OCI-LY7 (cell line): ENCODE data around the gene SMTN.

Experiments used
- EZH2phosphoT487 ChIP-seq: fragments of 200-600 bp; sonication (generic); IDR thresholded peaks from 2 replicates; pipeline ENCODE4 v1.6.1; 2018; ENCODE audit warnings: low read depth, borderline replicate concordance, mild to moderate bottlenecking, mixed run types, antibody characterized with exemption, low read length, moderate library complexity, mixed read lengths
- TF ChIP-seq, protein P1 (sequence below): fragments of 200-600 bp; sonication (generic); conservative IDR thresholded peaks from 2 replicates; pipeline ENCODE4 v1.5.1; 2014; ENCODE audit warnings: mild to moderate bottlenecking, antibody characterized with exemption, low read length, moderate library complexity, mixed read lengths

DNA sequence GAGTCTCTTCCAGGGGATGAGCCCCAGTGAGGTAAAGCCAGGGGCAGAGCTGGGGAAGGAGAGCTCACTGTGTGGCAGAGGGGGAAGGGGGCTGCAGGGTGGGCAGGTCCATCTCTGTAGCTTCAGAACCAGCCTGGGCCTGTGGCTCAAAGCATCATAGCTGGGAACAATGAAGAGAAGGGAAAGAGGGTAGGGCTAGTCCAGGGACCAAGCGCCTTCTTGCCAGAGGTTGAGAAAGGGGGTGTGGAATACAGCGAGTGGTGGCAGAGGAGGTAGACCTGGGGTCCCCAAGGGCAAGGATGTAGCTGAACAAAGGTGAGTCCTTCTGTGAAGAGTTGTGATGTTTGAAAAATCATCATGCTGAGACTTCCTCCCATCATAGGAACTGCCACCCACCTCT, 60.4 kb downstream of the SMTN start:
- TF ChIP-seq, protein P1, sequence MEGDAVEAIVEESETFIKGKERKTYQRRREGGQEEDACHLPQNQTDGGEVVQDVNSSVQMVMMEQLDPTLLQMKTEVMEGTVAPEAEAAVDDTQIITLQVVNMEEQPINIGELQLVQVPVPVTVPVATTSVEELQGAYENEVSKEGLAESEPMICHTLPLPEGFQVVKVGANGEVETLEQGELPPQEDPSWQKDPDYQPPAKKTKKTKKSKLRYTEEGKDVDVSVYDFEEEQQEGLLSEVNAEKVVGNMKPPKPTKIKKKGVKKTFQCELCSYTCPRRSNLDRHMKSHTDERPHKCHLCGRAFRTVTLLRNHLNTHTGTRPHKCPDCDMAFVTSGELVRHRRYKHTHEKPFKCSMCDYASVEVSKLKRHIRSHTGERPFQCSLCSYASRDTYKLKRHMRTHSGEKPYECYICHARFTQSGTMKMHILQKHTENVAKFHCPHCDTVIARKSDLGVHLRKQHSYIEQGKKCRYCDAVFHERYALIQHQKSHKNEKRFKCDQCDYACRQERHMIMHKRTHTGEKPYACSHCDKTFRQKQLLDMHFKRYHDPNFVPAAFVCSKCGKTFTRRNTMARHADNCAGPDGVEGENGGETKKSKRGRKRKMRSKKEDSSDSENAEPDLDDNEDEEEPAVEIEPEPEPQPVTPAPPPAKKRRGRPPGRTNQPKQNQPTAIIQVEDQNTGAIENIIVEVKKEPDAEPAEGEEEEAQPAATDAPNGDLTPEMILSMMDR = no peak
- TF ChIP-seq EZH2phosphoT487 = no peak
